GM21447 (cell line): ENCODE data around the gene ZNF396.

Experiments
- ATAC-seq: cut with Tn5 transposase; IDR thresholded peaks from one replicate; pipeline ENCODE4 v1.9.1; 2021; ENCODE audit not compliant: unreplicated experiment

The ZNF396 gene

DNA sequence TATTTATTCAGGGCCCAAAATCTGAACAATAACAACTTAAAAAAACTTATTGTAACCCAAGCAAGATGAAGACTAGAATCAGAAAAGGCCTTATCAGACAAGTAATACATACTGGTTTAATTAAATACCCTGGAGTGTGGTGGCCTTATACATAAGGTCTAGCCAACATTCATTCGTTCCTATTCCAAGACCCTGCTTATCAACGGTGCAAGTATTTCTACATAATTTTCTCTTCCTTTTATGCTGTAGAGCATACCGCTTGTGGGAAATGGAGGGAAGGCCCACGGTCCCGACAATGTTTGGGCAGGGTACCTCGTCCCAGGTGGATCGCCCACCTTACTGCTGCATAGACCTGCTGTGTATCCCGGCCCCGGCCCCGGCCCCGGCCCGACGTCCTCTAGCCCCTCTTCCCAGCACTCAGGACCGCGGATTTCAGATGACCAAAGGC is 33.6 kb downstream of the ZNF396 start:
- no peak for ATAC-seq

GRCh38 chr18:35337286-35337685 is 39.9 kb downstream of the ZNF396 start:
- no peak for ATAC-seq

GRCh38 chr18:35335866-35336265 is 41.3 kb downstream of the ZNF396 start:
- ATAC-seq = no peak

DNA sequence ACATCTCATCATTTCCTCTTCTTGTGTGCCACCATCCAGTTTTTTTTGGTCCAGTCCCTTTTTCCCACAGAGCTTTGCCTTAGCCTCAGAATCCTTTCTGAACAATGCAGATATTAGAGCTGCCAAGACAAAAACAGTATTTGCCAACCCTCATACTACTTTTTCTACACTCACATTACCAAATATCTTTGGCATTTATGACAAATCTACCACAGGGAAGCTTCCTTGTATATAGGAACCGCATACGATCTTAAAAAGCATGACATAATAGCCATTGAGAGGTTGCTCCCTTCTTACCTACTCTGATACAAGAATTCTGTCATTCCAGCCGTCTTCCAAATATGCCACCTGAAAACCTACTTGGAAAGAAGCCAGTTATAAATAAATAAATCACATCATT is 42.3 kb downstream of the ZNF396 start:
- no peak for ATAC-seq

DNA sequence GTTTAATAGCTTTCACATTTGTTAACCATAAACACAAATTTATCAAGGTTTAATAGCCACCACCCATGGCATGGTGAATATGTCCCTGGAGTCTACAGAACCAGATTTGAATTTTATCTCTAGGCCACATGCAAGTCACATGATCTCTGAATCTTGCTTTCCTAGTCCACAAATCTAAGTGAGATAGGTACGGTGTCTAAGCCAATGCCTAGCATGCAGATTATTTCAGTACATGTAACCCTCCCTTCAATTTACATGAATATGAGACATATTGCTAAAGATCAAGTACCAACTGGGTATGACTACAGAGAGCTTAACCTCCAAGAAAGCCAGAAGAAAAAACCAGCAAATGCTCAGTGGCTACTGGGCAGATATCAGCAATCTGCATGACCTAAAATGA is 42.9 kb downstream of the ZNF396 start:
- no peak for ATAC-seq

- ATAC-seq = no peak
These were observed 45.6 kb downstream of the ZNF396 start for GRCh38 chr18:35331367-35332087.

DNA sequence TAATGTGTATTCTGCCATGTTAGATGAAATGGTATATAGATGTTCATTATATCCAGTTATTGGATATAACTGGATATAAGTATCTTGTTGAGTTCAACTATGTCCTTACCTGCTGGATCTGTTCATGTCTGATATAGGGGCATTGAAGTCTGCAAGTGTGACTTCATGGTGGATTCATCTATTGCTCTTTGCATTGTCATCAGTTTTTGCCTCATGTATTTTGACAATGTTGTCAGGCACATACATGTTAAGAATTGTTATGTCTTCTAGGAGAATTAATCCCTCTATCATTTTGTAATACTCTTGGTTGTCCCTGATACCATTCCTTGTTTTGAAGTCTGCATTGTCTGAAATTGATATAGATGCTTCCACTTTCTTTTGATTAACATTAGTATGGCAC is 48.3 kb downstream of the ZNF396 start:
- no peak for ATAC-seq

DNA sequence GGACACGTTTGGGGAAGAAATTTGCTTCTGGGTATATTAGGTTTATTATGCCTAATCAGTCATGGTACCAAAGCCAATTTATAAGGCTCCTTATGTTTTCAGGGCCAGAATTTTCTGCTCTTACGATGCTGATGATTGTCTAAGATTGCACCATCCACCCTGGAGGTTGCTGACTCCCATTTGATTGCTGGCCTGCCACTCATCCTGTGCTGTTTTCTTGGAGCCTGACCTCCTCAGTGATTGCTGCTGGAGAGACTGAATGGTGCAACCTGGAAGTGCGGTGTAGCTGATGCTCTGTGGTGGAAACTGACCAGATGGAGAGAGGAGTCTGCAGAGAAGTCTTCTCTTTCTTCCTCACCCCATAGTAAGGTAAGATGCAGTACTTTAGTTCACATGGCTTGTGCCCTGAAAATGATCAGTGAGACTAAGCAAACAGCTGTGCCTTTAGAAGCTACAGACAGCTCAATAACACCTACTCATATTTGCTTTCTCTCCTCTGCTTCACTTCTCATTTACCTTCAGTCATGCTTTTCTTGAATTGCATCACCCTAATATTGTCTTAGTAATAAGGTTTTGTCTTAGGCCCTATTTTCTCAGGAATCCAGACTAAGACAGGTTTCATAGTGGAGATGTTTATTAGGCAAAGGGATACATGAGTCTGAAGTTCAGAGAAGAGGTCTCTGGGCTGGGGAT is 50.3 kb downstream of the ZNF396 start:
- ATAC-seq = no peak

DNA sequence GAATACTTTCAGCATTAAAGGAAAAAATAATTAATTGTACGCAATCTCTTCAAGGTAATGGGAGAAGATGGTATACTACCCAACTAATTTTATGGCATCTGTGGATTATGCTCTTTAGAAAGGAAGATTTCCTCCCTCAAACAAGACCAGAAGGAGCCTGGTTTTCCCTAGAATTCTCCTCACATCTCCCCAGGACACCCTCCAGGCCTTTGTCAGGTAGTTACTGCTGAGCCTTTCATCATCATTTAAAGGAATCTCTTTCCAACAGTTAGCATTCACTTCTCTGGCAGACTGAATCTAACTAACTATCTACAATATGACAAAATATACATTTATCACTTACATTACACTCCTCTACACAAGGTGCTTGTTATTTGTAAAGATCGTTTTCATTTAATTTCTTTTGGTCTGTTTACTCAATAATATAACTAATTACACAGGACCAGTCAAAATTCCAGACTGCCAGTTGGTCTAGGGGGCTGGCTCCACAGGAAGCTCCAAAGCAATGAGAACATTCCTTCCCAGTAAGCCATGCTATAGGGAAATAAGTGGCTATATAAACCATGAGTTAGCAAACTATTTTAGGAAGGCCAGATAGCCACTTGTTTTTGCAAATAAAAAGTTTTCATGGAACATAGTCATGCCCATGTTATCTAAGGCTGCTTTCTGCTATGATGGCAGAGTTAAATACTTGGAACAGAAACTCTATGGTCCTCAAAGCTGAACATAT is 52.0 kb downstream of the ZNF396 start:
- no peak for ATAC-seq

DNA sequence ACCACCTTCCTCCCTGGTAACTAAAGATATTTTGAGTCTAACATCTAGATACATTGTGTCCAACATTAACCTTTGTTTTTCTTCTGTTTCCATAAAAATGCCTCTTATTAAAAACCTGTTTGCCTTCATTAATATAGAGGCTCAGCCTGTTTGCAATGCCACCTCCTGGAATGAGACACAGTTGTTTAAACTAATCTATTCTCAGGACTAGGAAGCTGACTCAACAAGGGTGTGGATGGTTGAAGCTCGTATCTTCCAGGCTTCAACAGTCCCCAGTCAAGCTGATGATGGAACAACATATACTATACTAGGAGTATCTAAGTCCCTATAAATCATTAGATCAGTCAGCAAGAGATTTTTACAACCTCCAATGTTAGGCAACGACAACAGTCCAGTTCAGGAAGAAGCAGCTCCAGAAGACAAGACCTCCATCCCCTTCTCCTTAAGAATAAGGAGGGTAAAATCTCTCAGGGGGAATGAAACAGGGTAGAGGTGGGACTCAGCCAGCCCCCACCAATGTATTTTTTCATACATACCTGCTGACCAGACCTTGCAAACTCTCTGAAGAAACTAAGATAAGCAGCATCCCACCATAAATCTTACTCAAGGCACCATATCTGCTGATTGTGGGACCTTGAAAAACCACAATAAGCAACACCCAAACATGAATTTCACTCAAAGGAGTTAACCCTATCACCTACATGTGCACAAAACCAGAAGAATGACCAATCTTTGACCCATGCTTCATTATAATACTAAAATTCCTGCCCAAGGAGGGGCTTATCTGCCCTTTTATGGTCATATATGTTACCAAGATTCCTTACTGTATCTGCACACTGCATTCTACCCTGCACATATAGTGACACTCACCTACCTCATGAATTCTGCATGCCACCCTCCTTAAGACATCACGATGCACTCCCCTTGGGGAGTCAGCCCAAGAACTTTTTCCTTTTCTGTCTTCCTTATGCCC is 54.4 kb downstream of the ZNF396 start:
- no peak for ATAC-seq
